ENCODE results near the gene CYP2A7.
"Not testable (repeated sequence)": the region's sequence is repeated elsewhere in the genome, so short reads cannot be mapped to it uniquely, and the experiment has no call there.

DNA sequence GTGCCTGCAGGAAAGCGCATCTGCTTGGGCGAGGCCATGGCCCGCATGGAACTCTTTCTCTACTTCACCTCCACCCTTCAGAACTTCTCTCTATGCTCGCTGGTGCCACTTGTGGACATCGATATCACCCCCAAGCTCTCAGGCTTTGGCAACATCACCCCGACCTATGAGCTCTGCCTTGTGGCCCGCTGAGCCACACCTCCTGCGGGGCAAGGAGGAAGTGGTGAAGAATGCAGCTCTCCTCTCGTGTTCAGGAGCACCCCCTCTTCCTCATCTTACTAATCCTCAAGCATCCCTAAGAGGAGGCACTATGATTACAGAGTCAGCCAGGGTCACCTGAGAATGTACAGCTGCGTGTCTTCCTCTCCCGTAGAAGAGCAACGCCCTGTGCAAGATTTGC lies 17.9 kb upstream of the CYP2A7 start:
- not testable (repeated sequence) for TF ChIP-seq POLR2A (conservative IDR thresholded peaks at IDR 0.05); CBX5 (IDR thresholded peaks at IDR 0.05; ENCODE audit: borderline replicate concordance, low read depth); SMAD3 (CRISPR knock-in tag; conservative IDR thresholded peaks at IDR 0.05); NCOA2 (IDR thresholded peaks at IDR 0.05; ENCODE audit: partially characterized antibody in 2 of 2); ZNF263 (CRISPR knock-in tag; IDR thresholded peaks at IDR 0.05; ENCODE audit: borderline replicate concordance)
